ENCODE results near the gene TEX26. TPM values are rescaled to one million over a fixed set of nuclear protein-coding genes. Genes with fewer than 3 reads are reported as not detected.
A peak's percentile ranks its signal among the peaks of the same experiment; 100 is the strongest.

The TEX26 gene
- total RNA-seq, 6 donors from 2014 or later, result 0.64 to 8.3 TPM; not detected in 4

DNA sequence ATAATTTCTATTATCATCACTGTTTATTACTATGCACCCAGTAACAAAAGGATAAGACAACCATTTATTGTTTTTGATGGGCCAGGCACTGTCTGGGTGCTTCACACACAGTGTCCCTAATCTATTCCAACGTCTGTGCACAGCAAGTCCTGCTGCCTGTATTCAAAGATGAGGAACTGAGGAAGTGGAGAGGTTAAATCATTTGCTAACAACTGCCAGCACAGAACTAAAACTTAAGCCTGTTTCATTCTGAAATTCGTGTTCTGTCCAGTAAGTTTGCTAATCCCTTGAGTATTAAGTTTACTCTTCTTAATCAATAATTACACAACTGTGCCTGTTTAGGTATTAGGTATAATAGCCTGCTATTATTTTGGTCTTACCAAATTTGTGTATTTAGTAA, 41.9 kb downstream of the TEX26 start:
- WGBS, 2 donors, result 26 to 36% methylated on average over 2 of the region's 2 CpGs
- ATAC-seq (ENCODE audit: low FRiP score in 2 of 2) (no peak), DNase-seq (no peak)
- Histone ChIP-seq H3K9me3 (no peaks in the 10 kb centered on the region), H3K4me3 (no peak overlapping the region), H3K27me3 (no peaks in the 10 kb centered on the region), H3K36me3 (no peaks in the 10 kb centered on the region), H3K27ac (no peak overlapping the region), H3K4me1 (peaks cover 0 to 4% (median 2%) of the 10 kb centered on the region in 4 donors)
- TF ChIP-seq CTCF (IDR thresholded peaks at IDR 0.05) (no peak), EP300 (IDR thresholded peaks at IDR 0.05) (no peak), POLR2A (IDR thresholded peaks at IDR 0.05) (no peak), POLR2AphosphoS5 (IDR thresholded peaks at IDR 0.05) (no peak)

GRCh38 chr13:30976025-30976424, 43.6 kb downstream of the TEX26 start:
- Histone ChIP-seq H3K4me3 (no peak overlapping the region), H3K27me3 (no peaks in the 10 kb centered on the region), H3K27ac (no peak overlapping the region), H3K36me3 (no peaks in the 10 kb centered on the region), H3K4me1 (peaks cover 0 to 4% (median 0%) of the 10 kb centered on the region in 4 donors), H3K9me3 (no peaks in the 10 kb centered on the region)
- TF ChIP-seq EP300 (IDR thresholded peaks at IDR 0.05) (no peak), POLR2AphosphoS5 (IDR thresholded peaks at IDR 0.05) (no peak), CTCF (IDR thresholded peaks at IDR 0.05) (no peak), POLR2A (IDR thresholded peaks at IDR 0.05) (no peak)
- WGBS, 2 donors, result 83 to 86% methylated on average over 4 of the region's 4 CpGs
- DNase-seq (no peak), ATAC-seq (ENCODE audit: low FRiP score in 2 of 2) (no peak)

GRCh38 chr13:30978981-30979956, 46.8 kb downstream of the TEX26 start:
- Histone ChIP-seq H3K4me1 (no peaks in the 10 kb centered on the region), H3K36me3 (no peaks in the 10 kb centered on the region), H3K27me3 (no peaks in the 10 kb centered on the region), H3K4me3 (no peak overlapping the region), H3K9me3 (no peaks in the 10 kb centered on the region), H3K27ac (no peak overlapping the region)
- TF ChIP-seq CTCF (IDR thresholded peaks at IDR 0.05) (peak; percentile 27 to 59 (median 48)), POLR2AphosphoS5 (IDR thresholded peaks at IDR 0.05) (no peak)
- peak in 1 of 2 donors; percentile 54 for ATAC-seq (ENCODE audit: low FRiP score in 2 of 2)
- peak; percentile 49 to 54 for DNase-seq
- WGBS, 2 donors, result 62 to 73% methylated on average over 3 to 15 of the region's 15 CpGs

GRCh38 chr13:30982506-30982905, 50.0 kb downstream of the TEX26 start:
- TF ChIP-seq CTCF (IDR thresholded peaks at IDR 0.05), result no peak
- TF ChIP-seq POLR2A (IDR thresholded peaks at IDR 0.05), result no peak
- no peak for TF ChIP-seq EP300 (IDR thresholded peaks at IDR 0.05)
- no peak for TF ChIP-seq POLR2AphosphoS5 (IDR thresholded peaks at IDR 0.05)
- 61 to 68% methylated on average over 3 of the region's 3 CpGs for WGBS, 2 donors
- H3K9me3 ChIP-seq, result no peaks in the 10 kb centered on the region
- H3K27ac ChIP-seq, result no peak overlapping the region
- H3K4me1 ChIP-seq, result no peaks in the 10 kb centered on the region
- ATAC-seq (ENCODE audit: low FRiP score in 2 of 2) (no peak), DNase-seq (no peak)
- H3K36me3 ChIP-seq, result no peaks in the 10 kb centered on the region
- H3K27me3 ChIP-seq, result no peaks in the 10 kb centered on the region
- no peak overlapping the region for H3K4me3 ChIP-seq
